ENCODE results near the gene PFKFB2.
"Not testable (repeated sequence)": the region's sequence is repeated elsewhere in the genome, so short reads cannot be mapped to it uniquely, and the experiment has no call there.

The PFKFB2 gene

DNA sequence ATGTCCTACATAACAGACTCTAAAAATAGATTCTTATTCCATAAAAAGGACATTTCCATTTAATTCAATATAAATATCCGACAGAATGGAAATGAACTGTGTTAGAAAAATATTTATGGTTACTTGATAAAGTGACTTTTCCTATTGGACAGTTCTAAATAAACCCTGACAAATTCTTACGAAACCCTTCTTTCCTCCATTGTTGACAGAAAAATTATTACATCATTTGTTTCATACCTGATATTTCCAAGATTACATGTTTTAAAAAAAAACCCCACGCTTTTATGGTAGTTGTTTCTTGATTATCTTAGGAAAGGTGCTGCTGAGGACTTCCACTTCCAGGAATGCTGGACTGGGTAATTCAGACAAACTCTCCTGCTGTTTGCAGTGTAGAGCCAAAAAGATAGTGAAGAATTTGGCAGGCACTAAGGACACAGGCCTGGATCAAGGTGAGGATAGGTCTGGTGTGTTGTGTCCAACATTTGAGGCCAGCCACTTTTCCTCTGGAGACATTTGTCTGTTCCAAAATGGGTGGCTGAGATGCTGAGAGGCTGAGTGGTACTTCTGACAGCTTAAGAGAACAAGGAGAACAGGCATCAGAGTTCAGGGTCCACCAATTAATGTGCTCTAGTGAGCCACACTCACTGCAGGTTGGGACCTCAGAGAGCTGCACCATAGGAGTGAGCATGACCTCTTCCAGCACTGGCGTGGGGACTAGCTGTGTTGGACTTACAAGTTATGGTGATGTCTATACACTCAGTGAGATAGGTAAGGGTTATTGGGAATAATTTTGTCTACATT, 13.5 kb upstream of the PFKFB2 start:
- DNase-seq (ENCODE audit: low read depth, low spot score), result no peak

DNA sequence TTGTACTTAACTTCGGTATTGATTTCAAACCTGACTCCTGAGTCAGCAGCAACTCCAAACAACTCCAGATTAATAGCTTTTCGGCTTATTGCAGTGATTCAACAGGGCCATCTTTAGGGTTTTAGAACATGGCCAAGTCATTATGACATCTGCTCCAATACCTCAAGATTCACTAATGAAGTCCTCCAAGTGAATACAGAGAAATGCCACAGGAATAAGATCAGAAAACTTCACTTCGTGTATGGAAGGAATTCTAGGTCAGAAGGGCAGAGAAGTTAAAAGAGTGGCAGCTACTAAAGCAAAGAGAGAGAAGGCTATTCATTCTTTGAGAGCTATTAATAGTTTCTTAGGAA, 12.9 kb upstream of the PFKFB2 start:
- DNase-seq (ENCODE audit: low read depth, low spot score), result no peak

- DNase-seq (ENCODE audit: low read depth, low spot score), result not testable (repeated sequence)
Measured at GRCh38 chr1:207041397-207041796, 11.7 kb upstream of the PFKFB2 start.

DNA sequence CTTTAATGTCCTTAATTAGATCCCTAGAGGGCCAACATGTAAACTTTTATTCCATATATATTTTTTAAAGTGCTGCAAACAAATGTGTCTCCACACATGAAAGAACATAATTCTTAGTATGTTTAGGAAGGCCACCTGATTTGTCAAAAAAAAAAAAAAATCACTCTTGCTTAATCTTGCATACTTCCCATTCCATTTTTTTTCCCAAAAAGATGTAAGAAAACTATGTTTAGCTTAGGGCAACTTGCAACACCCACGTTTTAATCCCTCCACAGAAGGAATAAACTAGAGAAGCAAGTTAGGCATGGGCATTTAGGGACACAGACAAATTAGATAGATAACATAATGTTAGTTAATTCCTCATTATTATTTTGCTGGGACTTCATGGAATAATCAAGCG, 7.6 kb upstream of the PFKFB2 start:
- no peak for DNase-seq (ENCODE audit: low read depth, low spot score)

DNA sequence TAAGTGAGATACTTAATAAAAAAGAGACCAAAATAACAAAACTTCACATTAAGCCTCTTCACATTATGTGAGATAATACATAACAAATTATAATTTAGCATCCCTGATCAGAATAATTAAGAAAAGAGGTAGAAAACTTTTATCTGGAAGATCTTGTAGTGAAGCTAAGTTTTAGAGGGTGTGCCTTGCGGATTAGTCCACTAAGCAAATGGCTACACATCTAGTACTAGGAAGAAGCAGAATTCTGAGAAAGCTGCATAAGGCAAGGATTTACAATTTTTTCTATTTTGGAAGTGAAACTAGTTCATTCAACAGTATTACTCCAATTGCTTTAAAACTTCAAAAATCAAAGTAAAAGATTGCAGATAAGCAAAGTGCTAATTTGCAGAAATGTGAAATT, 5.6 kb upstream of the PFKFB2 start:
- no peak for DNase-seq (ENCODE audit: low read depth, low spot score)

DNA sequence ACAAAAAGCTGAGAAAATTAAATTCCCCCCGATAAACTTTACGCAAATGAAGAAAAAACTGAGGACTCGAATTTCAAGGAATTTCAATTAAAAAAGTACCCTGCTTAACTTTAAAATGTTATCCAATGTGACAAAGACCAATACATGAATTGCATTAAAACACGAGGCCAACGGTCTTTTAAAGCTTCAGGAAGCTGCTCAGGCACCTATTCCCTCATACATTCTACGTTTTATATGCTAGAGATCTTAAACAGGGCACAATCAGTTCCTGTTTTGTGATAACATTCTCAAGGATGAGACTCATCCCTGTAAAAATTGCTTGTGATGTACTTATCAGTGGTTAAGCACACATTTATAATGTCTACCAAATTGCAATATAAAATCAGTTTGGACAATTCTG, 5.0 kb upstream of the PFKFB2 start:
- DNase-seq (ENCODE audit: low read depth, low spot score), result no peak

DNA sequence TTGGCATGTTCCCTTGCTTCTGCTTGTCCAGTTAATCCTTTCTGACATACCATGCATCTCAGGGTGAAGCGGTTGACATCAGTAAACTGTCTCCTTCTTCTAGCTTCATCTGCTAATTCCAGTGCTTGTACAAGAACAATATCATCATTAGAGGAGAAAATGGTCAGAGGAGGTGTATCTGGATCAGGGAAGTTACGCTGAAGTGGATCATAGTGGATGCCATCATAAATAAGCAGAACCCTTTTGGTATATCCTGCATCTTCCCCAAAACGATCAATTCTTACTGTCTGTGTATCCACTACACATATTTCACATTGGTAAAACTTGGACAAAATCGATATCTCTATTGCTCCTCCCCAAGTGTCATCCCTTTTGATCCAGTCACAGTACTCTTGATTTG, 4.0 kb upstream of the PFKFB2 start:
- DNase-seq (ENCODE audit: low read depth, low spot score), result no peak

DNA sequence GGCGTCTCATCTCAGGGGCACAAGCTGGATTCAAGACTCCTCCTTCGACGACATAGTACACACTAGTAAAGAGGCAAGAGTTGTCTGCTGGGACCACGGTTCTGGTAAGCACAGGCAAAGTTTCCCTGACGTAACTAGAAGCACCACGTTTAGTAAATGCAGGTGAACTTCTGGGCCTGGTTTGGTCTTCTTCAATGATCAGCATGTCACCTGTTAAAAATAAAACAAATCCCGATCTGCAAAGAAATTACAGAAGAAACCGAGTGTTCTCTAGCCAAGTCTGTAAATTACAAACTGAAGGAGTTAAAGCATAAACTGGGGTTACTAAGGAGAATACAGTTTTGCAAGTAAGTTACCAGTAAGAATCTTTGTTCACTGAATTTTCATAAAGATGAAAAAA, 3.6 kb upstream of the PFKFB2 start:
- no peak for DNase-seq (ENCODE audit: low read depth, low spot score)

DNA sequence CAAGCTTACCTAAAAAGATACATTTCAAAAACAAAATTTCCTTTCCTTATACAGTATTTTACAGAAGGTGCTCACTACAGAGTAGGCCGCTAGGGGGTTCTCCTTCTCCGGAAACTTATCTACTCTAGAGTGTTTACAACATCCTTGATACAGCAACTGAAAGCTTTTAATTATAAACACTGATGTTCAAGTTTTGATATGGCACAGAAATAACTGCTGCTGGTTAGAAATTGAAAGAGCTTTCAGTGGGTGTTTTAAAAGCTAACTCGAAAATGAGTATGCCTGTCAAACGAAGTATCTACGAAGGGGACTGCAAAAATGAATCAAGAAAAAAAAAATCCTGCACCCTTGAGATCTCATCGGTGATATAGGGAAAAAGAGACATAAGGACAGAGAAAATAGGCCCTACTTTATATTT, 3.1 kb upstream of the PFKFB2 start:
- DNase-seq (ENCODE audit: low read depth, low spot score), result peak; percentile 13

- peak; percentile 94 for DNase-seq (ENCODE audit: low read depth, low spot score)
Measured at GRCh38 chr1:207050480-207051190, 2.4 kb upstream of the PFKFB2 start.

- DNase-seq (ENCODE audit: low read depth, low spot score), result no peak
Measured at GRCh38 chr1:207051191-207051943, 1.7 kb upstream of the PFKFB2 start, which contains the start of gene YOD1. TSS of gene YOD1 (minus strand) at chr1:207051208. CDS start at chr1:207051030, 178 bp downstream.

DNA sequence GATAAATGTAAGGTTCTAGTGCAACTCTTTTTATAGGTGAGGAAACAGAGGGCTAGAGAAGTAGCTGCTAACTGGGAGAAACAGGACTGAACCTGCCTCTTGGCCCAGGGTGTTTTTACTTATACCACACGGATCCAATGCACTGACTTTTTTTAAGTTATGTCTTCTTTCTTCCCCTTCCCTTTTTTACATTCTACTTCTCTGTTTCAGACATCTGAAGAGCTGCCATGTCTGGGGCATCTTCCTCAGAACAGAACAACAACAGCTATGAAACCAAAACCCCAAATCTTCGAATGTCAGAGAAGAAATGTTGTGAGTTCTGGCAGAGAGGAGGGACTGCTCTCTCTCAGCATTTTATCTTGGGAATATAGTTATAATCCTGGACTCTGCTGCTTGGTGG, 1.4 kb downstream of the PFKFB2 start:
- DNase-seq (ENCODE audit: low read depth, low spot score), result no peak

GRCh38 chr1:207055386-207056001, 2.4 kb downstream of the PFKFB2 start:
- no peak for DNase-seq (ENCODE audit: low read depth, low spot score)

DNA sequence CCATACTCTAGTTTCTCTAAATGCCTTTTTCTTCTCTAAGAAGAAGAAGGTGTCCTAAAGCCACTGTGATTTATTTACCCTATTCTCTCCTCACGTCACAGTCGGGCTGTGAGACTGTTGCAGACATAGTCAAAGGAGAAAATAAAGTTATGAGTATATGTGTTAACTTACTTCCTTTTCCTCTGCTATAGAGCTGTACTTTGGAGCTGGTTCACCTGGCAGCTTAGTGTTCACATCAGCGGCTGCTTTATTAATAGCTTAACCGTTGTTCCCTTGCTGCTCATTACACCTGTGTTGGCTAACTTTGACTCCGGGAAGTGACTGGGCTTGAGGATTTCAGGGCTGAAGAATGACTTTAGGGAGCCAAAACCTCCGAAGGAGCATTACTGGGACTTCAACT, 3.6 kb downstream of the PFKFB2 start:
- DNase-seq (ENCODE audit: low read depth, low spot score), result no peak

- DNase-seq (ENCODE audit: low read depth, low spot score), result no peak
Measured at GRCh38 chr1:207058252-207058651, 5.2 kb downstream of the PFKFB2 start.

DNA sequence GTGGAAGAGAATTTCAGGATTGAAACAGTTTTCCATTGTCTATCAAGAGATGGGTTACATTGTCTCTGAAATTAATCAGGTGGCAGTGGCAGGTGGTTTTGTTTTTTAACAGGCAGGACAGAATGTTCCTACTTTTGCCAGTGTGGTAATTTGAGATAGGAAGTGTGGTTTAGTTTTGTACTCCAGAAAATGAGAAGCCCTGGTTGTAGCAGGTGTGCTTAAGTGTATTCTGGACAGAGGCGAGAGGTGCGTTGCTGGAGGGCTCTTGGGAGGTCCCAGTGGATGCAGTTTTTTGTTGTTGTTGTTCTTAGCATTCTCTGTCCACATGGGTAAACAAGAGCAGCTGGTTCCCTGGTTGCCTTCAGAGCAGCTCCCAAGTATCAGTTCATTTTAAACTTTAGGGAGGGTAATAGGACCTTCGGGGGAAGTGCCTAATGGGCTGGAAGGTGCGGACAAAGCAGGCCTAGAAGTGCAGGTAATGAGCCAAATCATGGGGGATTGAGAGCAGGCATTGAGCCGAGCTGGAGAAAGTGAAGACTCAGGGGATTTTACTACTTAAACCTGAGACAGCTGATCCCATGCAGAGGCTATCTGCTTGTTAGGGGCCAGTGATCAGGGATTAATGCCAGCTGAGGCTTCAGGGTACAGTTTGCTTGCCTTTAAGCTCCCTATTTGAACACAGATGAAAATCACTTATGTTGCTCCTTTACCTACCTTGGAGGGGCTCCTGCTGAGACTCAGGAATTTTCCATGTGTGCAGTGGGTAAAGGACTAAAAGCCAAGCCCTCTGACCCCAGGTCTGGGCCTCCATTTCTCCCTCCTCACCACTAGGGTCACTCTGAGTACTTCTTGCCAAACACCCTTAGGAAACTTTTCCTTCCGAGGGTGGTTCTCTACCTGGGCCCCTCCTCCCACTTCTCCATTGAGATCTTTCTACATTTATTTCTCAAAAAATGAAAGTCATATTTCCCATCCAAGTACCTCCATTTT, 6.1 kb downstream of the PFKFB2 start:
- DNase-seq (ENCODE audit: low read depth, low spot score), result peak; percentile 30

DNA sequence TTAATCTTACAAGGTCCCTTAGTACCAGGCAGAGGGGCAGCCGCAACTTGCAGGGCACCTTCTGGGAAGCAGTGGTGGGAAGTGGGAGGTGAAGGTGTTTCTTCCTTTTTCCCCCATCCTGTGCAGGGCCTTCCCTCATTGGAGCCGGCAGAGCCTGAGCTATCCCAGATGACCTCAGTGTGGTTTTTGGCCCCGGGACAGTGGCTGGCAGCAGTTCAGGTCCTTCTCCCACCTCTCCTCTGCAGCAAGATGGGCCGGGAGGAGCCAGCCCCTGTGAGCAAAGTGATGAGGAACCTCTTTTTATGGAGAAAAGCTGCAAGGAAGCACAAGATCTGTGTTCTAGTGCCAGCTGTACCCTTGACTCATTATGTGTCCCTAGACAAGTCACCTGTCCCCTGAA, 6.8 kb downstream of the PFKFB2 start:
- DNase-seq (ENCODE audit: low read depth, low spot score), result no peak

DNA sequence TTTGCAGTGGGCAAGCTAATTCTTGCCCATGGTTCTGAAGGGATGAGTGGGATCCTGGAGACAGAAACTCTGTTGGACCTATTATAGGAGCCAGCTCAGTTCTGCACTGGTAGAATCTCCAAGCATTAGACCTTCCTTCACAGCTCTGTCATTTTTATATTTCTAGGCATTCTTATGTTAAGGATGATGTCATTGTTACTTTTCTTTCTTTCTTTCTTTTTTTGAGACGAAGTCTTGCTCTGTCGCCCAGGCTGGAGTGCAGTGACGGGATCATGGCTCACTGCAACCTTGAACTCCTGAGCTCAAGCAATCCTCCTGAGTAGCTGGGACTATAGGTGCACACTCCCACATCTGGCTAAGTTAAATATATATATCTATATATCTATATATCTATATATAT, 7.5 kb downstream of the PFKFB2 start:
- DNase-seq (ENCODE audit: low read depth, low spot score), result no peak

DNA sequence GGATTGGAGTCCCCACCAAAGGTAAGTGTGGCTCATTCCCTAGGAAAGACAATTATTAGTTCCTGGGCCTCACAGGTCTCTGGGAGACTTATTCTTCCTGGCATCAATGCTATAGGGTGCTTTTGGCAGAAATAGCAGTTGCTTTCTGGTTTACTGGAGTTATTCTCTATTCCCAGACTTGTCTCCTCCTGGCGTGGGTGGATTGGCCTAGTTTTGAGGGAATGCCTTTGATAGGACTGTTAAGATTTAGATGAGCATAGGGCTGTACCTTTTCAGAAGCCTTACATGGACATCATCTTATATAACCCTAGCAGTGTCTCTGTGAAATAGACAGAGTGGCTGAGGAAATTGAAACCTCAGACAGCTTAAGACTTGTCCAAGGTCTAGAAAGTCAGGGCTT, 9.0 kb downstream of the PFKFB2 start:
- no peak for DNase-seq (ENCODE audit: low read depth, low spot score)

DNA sequence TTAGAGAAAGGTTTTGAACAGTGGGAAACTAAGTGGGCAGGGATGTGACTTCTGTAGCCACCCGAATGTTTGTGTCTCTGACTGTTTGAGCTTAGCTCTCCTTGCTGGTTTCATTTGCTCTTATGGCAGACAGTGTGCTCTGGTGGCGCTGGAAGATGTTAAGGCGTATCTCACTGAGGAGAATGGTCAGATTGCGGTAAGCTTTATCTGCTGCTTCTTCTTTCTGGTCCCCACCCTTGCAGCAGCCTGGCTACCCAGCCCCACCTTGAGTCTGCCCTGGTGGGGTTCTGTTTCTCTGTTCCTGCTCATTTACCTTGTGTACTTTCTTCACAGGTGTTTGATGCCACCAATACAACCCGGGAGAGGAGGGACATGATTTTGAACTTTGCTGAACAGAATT, 9.9 kb downstream of the PFKFB2 start:
- DNase-seq (ENCODE audit: low read depth, low spot score), result no peak

DNA sequence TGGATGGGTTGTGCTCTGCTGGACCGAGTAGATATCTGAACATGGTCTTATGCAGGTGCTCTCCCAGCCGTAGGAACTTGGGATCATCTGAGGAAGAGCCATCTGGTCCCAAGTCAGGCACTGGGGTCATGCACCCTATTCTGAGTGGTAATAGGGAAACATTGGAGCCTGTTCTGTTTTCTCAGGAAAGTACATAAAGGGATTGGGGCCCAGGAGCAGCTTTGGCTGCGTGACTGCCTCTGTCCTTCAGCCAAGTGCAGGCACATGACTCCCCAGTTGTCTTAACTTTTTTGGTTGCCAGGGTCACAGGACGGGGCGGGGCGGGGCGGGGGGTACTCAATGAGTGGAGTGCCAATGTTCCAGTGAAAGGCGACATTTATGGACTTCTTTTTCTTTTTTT, 11.5 kb downstream of the PFKFB2 start:
- no peak for DNase-seq (ENCODE audit: low read depth, low spot score)
